HepG2 (cell line): Measurements from ENCODE around the gene NOP14. TPM values are rescaled to one million over a fixed set of nuclear protein-coding genes. Genes with fewer than 3 reads are reported as not detected.

Experiments used
- CAMTA2 ChIP-seq: sonication (generic); formaldehyde crosslinking; IDR thresholded peaks from 2 replicates; pipeline ENCODE4 v1.4.0; 2020; ENCODE audit warnings: mild to moderate bottlenecking, missing genetic modification reagents, borderline replicate concordance
- CHD4 ChIP-seq: fragments of 200-600 bp; sonication (generic); IDR thresholded peaks from 2 replicates; pipeline ENCODE4 v1.7.0; 2017; ENCODE audit warnings: mild to moderate bottlenecking, low read length, borderline replicate concordance
- DR1 ChIP-seq: sonication (generic); formaldehyde crosslinking; IDR thresholded peaks from 2 replicates; pipeline ENCODE4 v1.8.0; 2021; ENCODE audit warnings: mild to moderate bottlenecking, missing genetic modification reagents, inconsistent platforms
- NFYC ChIP-seq: IDR thresholded peaks from 2 replicates; pipeline ENCODE4 v1.6.1; 2016; ENCODE audit warnings: missing genetic modification reagents, missing compliant biosample characterization
- PBX2 ChIP-seq: IDR thresholded peaks from 2 replicates; pipeline ENCODE4 v1.6.1; 2016; ENCODE audit warnings: control low read depth
- POLR2A ChIP-seq, 2 experiments: IDR thresholded peaks; 2 replicates each; pipeline ENCODE4 v1.6.1; 2011; ENCODE audit warnings: low read depth in 2 of 2, low read length in 2 of 2, mild to moderate bottlenecking in 1 of 2, moderate library complexity in 1 of 2; ENCODE audit not compliant: insufficient read depth in 1 of 2
- PREB ChIP-seq: sonication (generic); formaldehyde crosslinking; IDR thresholded peaks from 2 replicates; pipeline ENCODE4 v1.4.0; 2020; ENCODE audit warnings: missing genetic modification reagents
- RXRA ChIP-seq: sonication (generic); formaldehyde crosslinking; IDR thresholded peaks from 2 replicates; pipeline ENCODE4 v1.5.1; 2020; ENCODE audit warnings: missing genetic modification reagents
- TBX2 ChIP-seq: sonication (generic); formaldehyde crosslinking; IDR thresholded peaks from 2 replicates; pipeline ENCODE4 v1.5.0; 2020; ENCODE audit warnings: missing genetic modification reagents, mild to moderate bottlenecking, borderline replicate concordance
- ZNF512B ChIP-seq: sonication (generic); formaldehyde crosslinking; IDR thresholded peaks from 2 replicates; pipeline ENCODE4 v1.5.1; 2020; ENCODE audit warnings: missing genetic modification reagents, mild to moderate bottlenecking, borderline replicate concordance
- ZNF543 ChIP-seq: sonication (generic); formaldehyde crosslinking; IDR thresholded peaks from 2 replicates; pipeline ENCODE4 v1.4.0; 2020; ENCODE audit warnings: mild to moderate bottlenecking, missing genetic modification reagents
- ZNF572 ChIP-seq: sonication (generic); formaldehyde crosslinking; IDR thresholded peaks from 2 replicates; pipeline ENCODE4 v1.5.1; 2020; ENCODE audit warnings: mild to moderate bottlenecking, missing genetic modification reagents
- ZNF652 ChIP-seq: IDR thresholded peaks from 2 replicates; pipeline ENCODE4 v1.6.1; 2016; ENCODE audit warnings: low read depth, borderline replicate concordance
- ZNF703 ChIP-seq: sonication (generic); formaldehyde crosslinking; IDR thresholded peaks from 2 replicates; pipeline ENCODE4 v1.5.1; 2020; ENCODE audit warnings: missing genetic modification reagents, mild to moderate bottlenecking, moderate library complexity, borderline replicate concordance
- ZNF781 ChIP-seq: sonication (generic); formaldehyde crosslinking; IDR thresholded peaks from 2 replicates; pipeline ENCODE4 v1.5.1; 2020; ENCODE audit warnings: borderline replicate concordance, mild to moderate bottlenecking, missing genetic modification reagents; ENCODE audit errors: not compliant biosample characterization
- ZSCAN21 ChIP-seq: sonication (generic); formaldehyde crosslinking; IDR thresholded peaks from 2 replicates; pipeline ENCODE4 v1.8.0; 2022; ENCODE audit warnings: mild to moderate bottlenecking, missing genetic modification reagents, moderate library complexity, borderline replicate concordance
- polyA plus RNA-seq, 8 experiments: library from polyadenylated mRNA; depleted of rRNA in 3 of 8; stranded (reverse) in 7 of 8; unstranded in 1 of 8; fragments of >200 nt; fragmentation: Illumina TruSeq in 4 of 8; extraction: Trizol in 4 of 8; gene quantifications; 2 replicates each; pipeline versions ENCODE4 v1.2.1 to v1.2.3, GENCODE V29; 2011 to 2016; ENCODE audit warnings: low read depth in 4 of 8, missing spikeins in 1 of 8, mixed read lengths in 1 of 8; ENCODE audit not compliant: insufficient read depth in 1 of 8
- total RNA-seq, 5 experiments: library from RNA; depleted of rRNA; stranded (reverse); fragments of >200 nt; fragmentation: Illumina TruSeq; extraction: Trizol; gene quantifications; 2 replicates each; pipeline ENCODE4 v1.2.3, GENCODE V29; 2016; ENCODE audit warnings: low read depth in 1 of 5
- TF ChIP-seq, protein P1 (sequence below): sonication (generic); formaldehyde crosslinking; IDR thresholded peaks from 2 replicates; pipeline ENCODE4 v1.4.0; 2020; ENCODE audit warnings: missing genetic modification reagents, low read depth, mild to moderate bottlenecking, borderline replicate concordance
- TF ChIP-seq, protein P2 (sequence below): sonication (generic); formaldehyde crosslinking; IDR thresholded peaks from 2 replicates; pipeline ENCODE4 v1.4.0; 2020; ENCODE audit warnings: low read depth, missing genetic modification reagents

Gene NOP14
- total and polyA plus RNA-seq, 2 of the 13 experiments (the other 11 are each of a cell fraction or from before 2014, with no cell fraction given) = 6.9 to 47.9 TPM

GRCh38 chr4:2934813-2935761 lies 28.1 kb downstream of the NOP14 start (continued):
- TF ChIP-seq ZNF512B (CRISPR knock-in tag) = no peak
- no peak for TF ChIP-seq NFYC (CRISPR knock-in tag)
- TF ChIP-seq TBX2 (CRISPR knock-in tag) = peak; percentile 83
- 0 out of 2 replicates have a peak, but pooled peaks have one; percentile 33 for TF ChIP-seq ZSCAN21 (CRISPR knock-in tag)
- TF ChIP-seq, protein P1, sequence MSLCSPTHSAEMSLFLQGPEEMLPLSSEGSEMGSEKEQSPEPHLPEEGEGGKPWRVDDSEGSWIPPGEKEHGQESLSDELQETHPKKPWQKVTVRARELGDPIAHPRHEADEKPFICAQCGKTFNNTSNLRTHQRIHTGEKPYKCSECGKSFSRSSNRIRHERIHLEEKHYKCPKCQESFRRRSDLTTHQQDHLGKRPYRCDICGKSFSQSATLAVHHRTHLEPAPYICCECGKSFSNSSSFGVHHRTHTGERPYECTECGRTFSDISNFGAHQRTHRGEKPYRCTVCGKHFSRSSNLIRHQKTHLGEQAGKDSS (CRISPR knock-in tag) = peak; percentile 47; the same call in 1 of the 2 replicates
- no peak for TF ChIP-seq ZNF781
- 0 out of 2 replicates have a peak, but pooled peaks have one; percentile 30 for TF ChIP-seq DR1 (CRISPR knock-in tag)
- 0 out of 2 replicates have a peak, but pooled peaks have one; percentile 17 for TF ChIP-seq PREB
- TF ChIP-seq PBX2 (CRISPR knock-in tag) = no peak
- peak; percentile 79; the same call in 1 of the 2 replicates for TF ChIP-seq CAMTA2 (CRISPR knock-in tag)
- 0 out of 2 replicates have a peak, but pooled peaks have one; percentile 66 for TF ChIP-seq ZNF543 (CRISPR knock-in tag)
- TF ChIP-seq ZNF703 (CRISPR knock-in tag) = no peak
- TF ChIP-seq POLR2A (IDR thresholded peaks at IDR 0.05; ENCODE audit: insufficient read depth in 1 of 2, low read depth in 2 of 2, low read length in 2 of 2) = peak in 1 of 2 experiments; percentile 79; a peak in 2 of 4 replicates
- no peak for TF ChIP-seq ZNF652 (CRISPR knock-in tag)
- TF ChIP-seq, protein P2, sequence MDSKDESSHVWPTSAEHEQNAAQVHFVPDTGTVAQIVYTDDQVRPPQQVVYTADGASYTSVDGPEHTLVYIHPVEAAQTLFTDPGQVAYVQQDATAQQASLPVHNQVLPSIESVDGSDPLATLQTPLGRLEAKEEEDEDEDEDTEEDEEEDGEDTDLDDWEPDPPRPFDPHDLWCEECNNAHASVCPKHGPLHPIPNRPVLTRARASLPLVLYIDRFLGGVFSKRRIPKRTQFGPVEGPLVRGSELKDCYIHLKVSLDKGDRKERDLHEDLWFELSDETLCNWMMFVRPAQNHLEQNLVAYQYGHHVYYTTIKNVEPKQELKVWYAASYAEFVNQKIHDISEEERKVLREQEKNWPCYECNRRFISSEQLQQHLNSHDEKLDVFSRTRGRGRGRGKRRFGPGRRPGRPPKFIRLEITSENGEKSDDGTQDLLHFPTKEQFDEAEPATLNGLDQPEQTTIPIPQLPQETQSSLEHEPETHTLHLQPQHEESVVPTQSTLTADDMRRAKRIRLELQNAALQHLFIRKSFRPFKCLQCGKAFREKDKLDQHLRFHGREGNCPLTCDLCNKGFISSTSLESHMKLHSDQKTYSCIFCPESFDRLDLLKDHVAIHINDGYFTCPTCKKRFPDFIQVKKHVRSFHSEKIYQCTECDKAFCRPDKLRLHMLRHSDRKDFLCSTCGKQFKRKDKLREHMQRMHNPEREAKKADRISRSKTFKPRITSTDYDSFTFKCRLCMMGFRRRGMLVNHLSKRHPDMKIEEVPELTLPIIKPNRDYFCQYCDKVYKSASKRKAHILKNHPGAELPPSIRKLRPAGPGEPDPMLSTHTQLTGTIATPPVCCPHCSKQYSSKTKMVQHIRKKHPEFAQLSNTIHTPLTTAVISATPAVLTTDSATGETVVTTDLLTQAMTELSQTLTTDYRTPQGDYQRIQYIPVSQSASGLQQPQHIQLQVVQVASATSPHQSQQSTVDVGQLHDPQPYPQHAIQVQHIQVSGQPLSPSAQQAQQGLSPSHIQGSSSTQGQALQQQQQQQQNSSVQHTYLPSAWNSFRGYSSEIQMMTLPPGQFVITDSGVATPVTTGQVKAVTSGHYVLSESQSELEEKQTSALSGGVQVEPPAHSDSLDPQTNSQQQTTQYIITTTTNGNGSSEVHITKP = 0 out of 2 replicates have a peak, but pooled peaks have one; percentile 40
- TF ChIP-seq CHD4 = no peak
- TF ChIP-seq ZNF572 (CRISPR knock-in tag) = no peak
- TF ChIP-seq RXRA (CRISPR knock-in tag) = peak; percentile 54; the same call in 1 of the 2 replicates
